Caco-2 (cell line): ENCODE data around the gene CST11. TPM values are rescaled to one million over a fixed set of nuclear protein-coding genes. Genes with fewer than 3 reads are reported as not detected.

Experiments
- BruUV-seq: library from RNA; stranded (reverse); fragments of 400-500 nt; replicated peaks from 2 replicates; lab custom pipeline; 2021; lab: Mats Ljungman, UMichigan
- CTCF ChIA-PET: fragments of 300-600 bp; sonication (Branson Sonifier 250); formaldehyde crosslinking; loops from one replicate; lab custom pipeline; 2022; ENCODE audit warnings: antibody characterized with exemption; lab: Charles Lee
- POLR2A ChIA-PET: fragments of 300-600 bp; sonication (Branson Sonifier 250); formaldehyde crosslinking; loops from one replicate; lab custom pipeline; 2022; ENCODE audit warnings: antibody characterized with exemption; lab: Charles Lee
- DNase-seq, 2 experiments: peaks; one replicate each; pipeline versions ENCODE4 v3.0.0 to v3.0.0-alpha.2; 2020 to 2022
- H3K27me3 ChIP-seq: replicated peaks from 2 replicates; pipeline ENCODE4 v1.6.0; 2011; ENCODE audit warnings: low read length; ENCODE audit not compliant: control insufficient read depth, insufficient read depth
- H3K36me3 ChIP-seq: 2 replicates; pipeline ENCODE4 v1.5.1; 2011; ENCODE audit warnings: low read length; ENCODE audit not compliant: control insufficient read depth, insufficient read depth
- H3K4me1 ChIP-seq: fragments of 250-450 bp; sonication (Bioruptor Pico); 2 replicates; pipeline ENCODE4 v1.5.1; 2020; ENCODE audit warnings: mild to moderate bottlenecking
- H3K4me3 ChIP-seq: 2 replicates; pipeline ENCODE4 v1.5.1; 2011; ENCODE audit warnings: low read depth, mild to moderate bottlenecking, control low read depth, low read length
- H3K9me3 ChIP-seq: fragments of 250-450 bp; sonication (Bioruptor Pico); 2 replicates; pipeline ENCODE4 v1.5.1; 2020; ENCODE audit warnings: mild to moderate bottlenecking, moderate library complexity
- H3K27ac Mint-ChIP-seq: one replicate; pipeline ENCODE4 v1.8.0; 2022; ENCODE audit warnings: mixed read lengths; ENCODE audit not compliant: unreplicated experiment
- H3K27me3 Mint-ChIP-seq: one replicate; pipeline ENCODE4 v1.8.0; 2022; ENCODE audit warnings: mixed read lengths; ENCODE audit not compliant: insufficient read depth, unreplicated experiment
- H3K36me3 Mint-ChIP-seq: one replicate; pipeline ENCODE4 v1.8.0; 2022; ENCODE audit warnings: mild to moderate bottlenecking, mixed read lengths; ENCODE audit not compliant: insufficient read depth, unreplicated experiment
- H3K4me1 Mint-ChIP-seq: one replicate; pipeline ENCODE4 v1.8.0; 2022; ENCODE audit warnings: low read depth, mixed read lengths; ENCODE audit not compliant: unreplicated experiment
- H3K4me3 Mint-ChIP-seq: one replicate; pipeline ENCODE4 v1.8.0; 2022; ENCODE audit warnings: mild to moderate bottlenecking, moderate library complexity, mixed read lengths; ENCODE audit not compliant: unreplicated experiment
- H3K9me3 Mint-ChIP-seq: one replicate; pipeline ENCODE4 v1.8.0; 2022; ENCODE audit warnings: mixed read lengths; ENCODE audit not compliant: unreplicated experiment
- intact Hi-C: fragments of 100-400 bp; cut with micrococcal nuclease; formaldehyde crosslinking; loops from one replicate; pipeline ENCODE4 v1.10.0; 2022; ENCODE audit not compliant: unreplicated experiment
- total RNA-seq: library from RNA; stranded (reverse); gene quantifications from 2 replicates; pipeline ENCODE4 v1.2.3, GENCODE V29; 2022
- TF ChIP-seq, protein P1 (sequence below), 2 experiments: fragments of 200-600 bp in 1 of 2; IDR thresholded peaks; 1 replicate in 1 of 2; 2 replicates in 1 of 2; pipeline versions ENCODE4 v1.5.1 to v1.8.0; 2011 to 2022; ENCODE audit warnings: antibody characterized with exemption in 1 of 2, control low read depth in 1 of 2, inconsistent platforms in 1 of 2, low read depth in 1 of 2, low read length in 1 of 2, mild to moderate bottlenecking in 1 of 2, moderate library complexity in 1 of 2; ENCODE audit not compliant: insufficient read depth in 1 of 2, severe bottlenecking in 1 of 2, unreplicated experiment in 1 of 2

CST11 gene
- total RNA-seq, 1 experiment from 2014 or later, result not detected

DNA sequence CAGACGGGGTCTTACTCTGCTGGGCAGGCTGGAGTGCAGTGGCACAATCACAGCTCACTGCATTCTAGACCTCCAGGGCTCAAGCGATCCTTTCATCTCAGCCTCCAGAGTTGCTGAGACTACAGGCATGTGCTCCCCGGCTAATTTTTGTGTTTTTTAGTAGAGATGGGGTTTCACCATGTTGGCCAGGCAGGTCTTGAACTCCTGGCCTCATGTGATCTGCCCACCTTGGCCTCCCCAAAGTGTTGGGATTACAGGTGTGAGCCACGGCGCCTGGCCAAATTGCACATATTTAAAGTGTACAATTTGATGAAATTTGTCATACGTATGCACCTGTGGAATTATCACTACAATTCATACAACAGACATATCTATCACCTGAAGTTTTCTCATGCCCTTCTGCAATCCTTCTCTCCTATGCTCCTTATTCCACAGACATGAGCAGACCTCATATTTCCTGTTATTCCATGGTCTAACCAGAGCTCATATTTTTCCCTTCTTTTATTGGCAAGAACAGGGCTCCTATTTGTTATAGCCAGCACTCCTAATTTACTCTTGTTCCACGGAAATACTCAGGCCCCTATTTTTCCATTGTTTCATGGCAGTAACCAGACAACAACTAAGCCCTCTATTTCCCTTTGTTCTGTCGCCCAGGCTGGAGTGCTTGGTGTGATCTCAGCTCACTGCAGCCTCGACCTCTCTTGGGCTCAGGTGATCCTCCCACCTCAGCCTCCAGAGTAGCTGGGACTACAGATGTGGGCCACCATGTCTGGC lies 15.4 kb downstream of the CST11 start:
- Mint-ChIP-seq H3K9me3 (no peaks in the 10 kb centered on the region), H3K27ac (no peak overlapping the region), H3K27me3 (no peaks in the 10 kb centered on the region), H3K4me3 (no peak overlapping the region), H3K36me3 (no peaks in the 10 kb centered on the region), H3K4me1 (no peaks in the 10 kb centered on the region)
- ChIA-PET POLR2A (no interaction called here), CTCF (interaction anchor here (0.6 kb wide), 2 partner anchors 89 to 224 kb away, joined by 3 read pairs; no protein-coding TSS in a partner anchor)
- H3K27me3 ChIP-seq, result no peaks in the 10 kb centered on the region
- no peak overlapping the region for H3K4me3 ChIP-seq
- no peaks in the 10 kb centered on the region for H3K4me1 ChIP-seq
- no TSS peak for BruUV-seq
- TF ChIP-seq, protein P1, sequence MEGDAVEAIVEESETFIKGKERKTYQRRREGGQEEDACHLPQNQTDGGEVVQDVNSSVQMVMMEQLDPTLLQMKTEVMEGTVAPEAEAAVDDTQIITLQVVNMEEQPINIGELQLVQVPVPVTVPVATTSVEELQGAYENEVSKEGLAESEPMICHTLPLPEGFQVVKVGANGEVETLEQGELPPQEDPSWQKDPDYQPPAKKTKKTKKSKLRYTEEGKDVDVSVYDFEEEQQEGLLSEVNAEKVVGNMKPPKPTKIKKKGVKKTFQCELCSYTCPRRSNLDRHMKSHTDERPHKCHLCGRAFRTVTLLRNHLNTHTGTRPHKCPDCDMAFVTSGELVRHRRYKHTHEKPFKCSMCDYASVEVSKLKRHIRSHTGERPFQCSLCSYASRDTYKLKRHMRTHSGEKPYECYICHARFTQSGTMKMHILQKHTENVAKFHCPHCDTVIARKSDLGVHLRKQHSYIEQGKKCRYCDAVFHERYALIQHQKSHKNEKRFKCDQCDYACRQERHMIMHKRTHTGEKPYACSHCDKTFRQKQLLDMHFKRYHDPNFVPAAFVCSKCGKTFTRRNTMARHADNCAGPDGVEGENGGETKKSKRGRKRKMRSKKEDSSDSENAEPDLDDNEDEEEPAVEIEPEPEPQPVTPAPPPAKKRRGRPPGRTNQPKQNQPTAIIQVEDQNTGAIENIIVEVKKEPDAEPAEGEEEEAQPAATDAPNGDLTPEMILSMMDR (IDR thresholded peaks at IDR 0.05; ENCODE audit: insufficient read depth in 1 of 2, low read depth in 1 of 2, low read length in 1 of 2, severe bottlenecking in 1 of 2, unreplicated experiment in 1 of 2), result no peak
- no peaks in the 10 kb centered on the region for H3K36me3 ChIP-seq
- intact Hi-C loops, result no loop called here
- no peak for DNase-seq
- peaks cover 3% of the 10 kb centered on the region; the same call in 1 of the 2 replicates for H3K9me3 ChIP-seq

DNA sequence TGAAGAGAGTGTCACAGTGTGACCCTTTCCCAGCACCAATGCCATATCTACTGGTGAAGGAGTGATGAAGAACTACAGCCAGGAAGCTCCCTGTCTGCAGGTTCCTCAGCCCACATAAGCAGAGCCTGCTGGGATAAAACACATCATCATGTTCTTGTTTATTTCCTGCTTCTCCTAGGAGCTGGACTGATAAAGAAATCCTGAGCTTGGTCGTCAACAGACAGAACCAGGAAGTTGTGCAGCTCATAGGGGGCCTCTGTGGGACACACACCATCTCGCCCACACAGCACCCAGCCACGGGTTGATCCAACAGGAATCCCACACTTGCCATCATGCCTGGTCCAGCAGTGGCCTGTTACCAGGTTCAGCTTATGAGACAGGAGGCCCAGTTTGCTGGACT lies 16.0 kb downstream of the CST11 start:
- Mint-ChIP-seq H3K27ac (no peak overlapping the region), H3K4me3 (no peak overlapping the region), H3K36me3 (no peaks in the 10 kb centered on the region), H3K4me1 (no peaks in the 10 kb centered on the region), H3K27me3 (no peaks in the 10 kb centered on the region), H3K9me3 (no peaks in the 10 kb centered on the region)
- ChIA-PET CTCF (interaction anchor here (0.6 kb wide), 1 partner anchor 225 kb away, joined by 3 read pairs; no protein-coding TSS in a partner anchor), POLR2A (no interaction called here)
- no peak for DNase-seq
- intact Hi-C loops, result no loop called here
- no TSS peak for BruUV-seq
- Histone ChIP-seq H3K36me3 (no peaks in the 10 kb centered on the region), H3K4me3 (no peak overlapping the region), H3K9me3 (peaks cover 5% of the 10 kb centered on the region; the same call in 1 of the 2 replicates), H3K27me3 (no peaks in the 10 kb centered on the region), H3K4me1 (no peaks in the 10 kb centered on the region)
- TF ChIP-seq, protein P1 (IDR thresholded peaks at IDR 0.05; ENCODE audit: insufficient read depth in 1 of 2, low read depth in 1 of 2, low read length in 1 of 2, severe bottlenecking in 1 of 2, unreplicated experiment in 1 of 2), result no peak

DNA sequence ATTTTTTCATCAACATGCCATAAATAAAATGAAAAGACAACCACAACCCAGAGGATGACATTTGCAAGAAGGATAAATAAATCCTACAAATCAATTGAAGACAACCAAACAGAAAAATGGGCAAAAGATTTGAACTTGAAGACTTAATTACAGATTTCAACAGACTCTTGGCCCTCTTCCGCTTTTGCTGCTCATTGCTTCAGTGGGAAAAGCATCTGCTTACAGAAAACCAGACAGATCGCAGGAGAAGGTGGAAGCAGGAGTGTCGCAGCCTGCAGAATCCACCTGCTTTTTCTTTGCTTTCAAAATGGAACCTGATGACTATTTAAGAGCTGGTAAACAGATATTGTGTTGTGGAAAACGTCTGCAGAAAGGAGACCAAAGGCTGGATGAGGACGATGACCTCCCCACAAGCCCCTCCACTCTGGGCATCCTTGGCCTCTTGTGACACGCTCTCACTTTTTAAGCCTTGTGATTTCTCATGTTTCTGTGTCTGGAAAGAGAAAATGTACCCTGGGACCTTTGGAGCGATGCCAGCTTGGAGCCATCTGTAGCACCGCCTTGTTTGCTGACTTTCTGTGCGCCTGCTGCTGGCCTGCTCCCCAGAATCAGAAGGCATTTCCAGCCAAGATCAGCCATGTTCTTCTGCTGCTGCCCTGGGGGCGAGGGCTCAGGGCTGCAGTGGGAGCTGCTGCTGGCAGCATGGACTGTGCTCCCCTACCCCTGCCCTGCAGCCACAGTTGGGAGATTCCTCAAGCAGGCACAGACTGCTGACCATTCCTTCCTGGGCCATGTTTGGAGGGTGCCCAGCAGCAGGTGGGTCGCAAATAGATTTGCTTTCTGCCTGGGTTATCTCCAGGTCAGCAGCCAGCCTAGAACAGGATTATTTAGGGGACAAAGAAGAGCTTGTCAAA lies 16.8 kb downstream of the CST11 start:
- Mint-ChIP-seq H3K4me1 (no peaks in the 10 kb centered on the region), H3K36me3 (no peaks in the 10 kb centered on the region), H3K27ac (no peak overlapping the region), H3K27me3 (no peaks in the 10 kb centered on the region), H3K4me3 (no peak overlapping the region), H3K9me3 (no peaks in the 10 kb centered on the region)
- TF ChIP-seq, protein P1 (IDR thresholded peaks at IDR 0.05; ENCODE audit: insufficient read depth in 1 of 2, low read depth in 1 of 2, low read length in 1 of 2, severe bottlenecking in 1 of 2, unreplicated experiment in 1 of 2), result no peak
- Histone ChIP-seq H3K4me3 (no peak overlapping the region), H3K9me3 (peaks cover 5% of the 10 kb centered on the region; the same call in 1 of the 2 replicates), H3K4me1 (no peaks in the 10 kb centered on the region), H3K27me3 (no peaks in the 10 kb centered on the region), H3K36me3 (no peaks in the 10 kb centered on the region)
- intact Hi-C loops, result no loop called here
- no TSS peak for BruUV-seq
- no peak for DNase-seq
- ChIA-PET POLR2A (no interaction called here), CTCF (no interaction called here)
